Amygdala (tissue), 56 donors: ENCODE measurements around the gene RBMS3.

Source experiments
- DNase-seq, 56 donors: peaks; one replicate each; lab custom pipeline; 2025; lab: John Stamatoyannopoulos, UW

The RBMS3 gene

DNA sequence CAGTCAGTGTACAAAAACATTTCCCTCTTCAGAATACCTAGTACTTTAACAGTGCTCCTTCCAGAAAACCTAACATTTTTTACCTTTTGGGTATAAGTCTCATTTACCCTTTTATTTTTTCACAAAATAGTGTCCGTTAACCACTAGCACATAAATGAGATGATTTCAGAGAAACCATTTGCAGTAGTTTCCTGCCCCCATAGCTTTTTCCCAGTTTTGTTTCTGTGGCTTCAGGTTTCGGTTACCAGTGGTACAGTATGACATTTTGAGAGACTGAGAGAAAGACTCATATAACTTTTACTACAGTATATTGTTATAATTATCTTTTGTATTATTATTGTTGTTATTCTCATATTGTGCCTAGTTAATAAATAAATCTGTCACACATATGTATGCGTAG lies 6.2 kb upstream of the RBMS3 start:
- no peak for DNase-seq

- DNase-seq: no peak
These were observed 5.6 kb upstream of the RBMS3 start for GRCh38 chr3:29275309-29275708.

DNA sequence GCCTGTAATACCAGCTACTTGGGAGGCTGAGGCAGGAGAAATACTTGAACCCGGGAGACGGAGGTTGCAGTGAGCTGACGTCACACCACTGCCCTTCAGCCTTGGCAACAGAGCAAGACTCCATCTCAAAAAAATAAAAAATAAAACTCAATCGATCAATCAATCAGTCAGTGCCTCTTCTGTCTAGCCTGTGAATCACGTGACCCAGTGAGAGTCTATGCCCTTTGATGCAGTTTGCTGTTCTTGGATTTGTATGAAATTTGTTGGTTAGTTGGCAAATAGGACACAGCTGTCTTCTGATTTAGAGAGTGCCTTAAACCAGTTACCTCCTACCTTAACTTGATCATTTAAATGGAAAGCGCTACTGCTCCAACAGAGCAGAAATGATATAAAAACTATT lies 3.6 kb upstream of the RBMS3 start:
- DNase-seq: no peak

- no peak for DNase-seq
These were observed 1.6 kb upstream of the RBMS3 start for GRCh38 chr3:29279286-29279685.

GRCh38 chr3:29279806-29280205 lies 1.1 kb upstream of the RBMS3 start:
- peak in 22 of 56 donors; percentile 1 to 37 (median 8) for DNase-seq

GRCh38 chr3:29281094-29281343 lies 148 bp downstream of the RBMS3 start:
- DNase-seq: no peak

GRCh38 chr3:29281344-29282241 lies 722 bp downstream of the RBMS3 start:
- peak in 1 of 56 donors; percentile 3 for DNase-seq

DNA sequence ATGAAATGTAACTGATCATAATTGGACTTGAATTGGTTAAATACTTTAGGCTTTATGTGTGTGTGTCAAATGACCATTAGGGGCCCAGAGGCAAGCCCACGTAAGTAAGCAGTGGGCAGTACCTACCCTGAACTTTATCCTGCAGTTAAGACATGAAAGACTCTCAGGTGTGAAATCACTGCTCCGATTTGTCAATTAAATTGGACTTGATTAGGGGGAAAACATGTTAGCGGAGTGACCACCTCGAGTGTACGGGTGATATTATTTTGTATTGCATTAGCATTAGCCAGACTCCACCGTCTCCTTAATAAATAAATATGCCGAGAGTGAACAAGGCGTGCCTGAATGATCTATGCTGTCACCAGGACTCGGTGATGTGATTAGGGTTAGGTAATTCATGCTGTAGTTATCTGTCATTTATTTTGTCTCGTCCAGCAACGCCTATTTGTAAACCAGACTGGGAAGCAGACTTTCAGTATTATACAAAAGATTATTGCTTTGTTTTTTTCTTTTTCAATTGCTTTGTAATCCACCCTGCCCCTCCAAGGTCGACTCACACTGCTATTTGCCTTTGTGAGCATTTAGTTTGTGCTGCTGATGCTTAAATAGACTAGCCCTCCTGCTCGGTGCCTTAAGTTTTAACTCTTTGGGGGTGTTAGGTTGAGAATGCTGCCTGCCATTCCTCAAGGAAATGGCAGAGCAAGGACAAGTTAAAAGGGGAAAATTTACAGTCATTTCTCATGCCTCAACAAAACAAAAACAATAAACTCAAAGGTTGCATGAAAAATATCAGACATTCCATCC lies 1.8 kb downstream of the RBMS3 start:
- no peak for DNase-seq

- DNase-seq: no peak
These were observed 2.6 kb downstream of the RBMS3 start for GRCh38 chr3:29283231-29284119.

- DNase-seq: no peak
These were observed 3.6 kb downstream of the RBMS3 start for GRCh38 chr3:29284497-29284896.

- no peak for DNase-seq
These were observed 4.7 kb downstream of the RBMS3 start for GRCh38 chr3:29285471-29286071.

GRCh38 chr3:29286478-29287240 lies 5.8 kb downstream of the RBMS3 start:
- DNase-seq: no peak

DNA sequence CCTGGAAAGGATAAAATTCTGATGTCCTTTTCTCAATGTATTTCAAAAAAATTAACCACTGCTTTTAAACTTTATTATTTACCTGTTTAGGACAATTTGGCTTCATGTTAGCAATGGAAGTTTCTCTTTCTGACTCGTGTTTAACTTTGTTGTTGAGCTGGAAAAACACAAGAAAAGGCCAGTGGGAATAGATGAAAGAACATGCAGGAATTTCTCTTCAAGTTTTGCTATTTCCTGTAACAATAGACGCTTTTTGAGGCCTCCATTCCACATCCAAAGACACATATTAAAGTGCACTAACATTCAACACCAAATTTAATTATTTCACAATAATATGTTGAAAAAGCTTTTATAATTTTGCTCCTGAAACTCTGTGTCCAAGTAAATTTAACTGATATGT lies 9.7 kb downstream of the RBMS3 start:
- DNase-seq: no peak

GRCh38 chr3:29291260-29291981 lies 10.6 kb downstream of the RBMS3 start:
- DNase-seq: no peak

GRCh38 chr3:29291982-29292363 lies 11.1 kb downstream of the RBMS3 start:
- DNase-seq: no peak

GRCh38 chr3:29293421-29293820 lies 12.6 kb downstream of the RBMS3 start:
- DNase-seq: no peak

GRCh38 chr3:29297998-29298397 lies 17.1 kb downstream of the RBMS3 start:
- no peak for DNase-seq

- no peak for DNase-seq
These were observed 20.6 kb downstream of the RBMS3 start for GRCh38 chr3:29301332-29302019.

GRCh38 chr3:29302619-29303018 lies 21.7 kb downstream of the RBMS3 start:
- DNase-seq: no peak
